ENCODE measurements around the gene TELO2. TPM values are rescaled to one million over a fixed set of nuclear protein-coding genes. Genes with fewer than 3 reads are reported as not detected.

Gene TELO2
- 57.9 TPM for polyA plus RNA-seq (2013, experiment 1 of 4)
- 57.6 TPM for polyA plus RNA-seq (2013, experiment 2 of 4)
- 43.7 TPM for polyA plus RNA-seq (2013, experiment 3 of 4)
- 44.1 TPM for polyA plus RNA-seq (2013, experiment 4 of 4)

DNA sequence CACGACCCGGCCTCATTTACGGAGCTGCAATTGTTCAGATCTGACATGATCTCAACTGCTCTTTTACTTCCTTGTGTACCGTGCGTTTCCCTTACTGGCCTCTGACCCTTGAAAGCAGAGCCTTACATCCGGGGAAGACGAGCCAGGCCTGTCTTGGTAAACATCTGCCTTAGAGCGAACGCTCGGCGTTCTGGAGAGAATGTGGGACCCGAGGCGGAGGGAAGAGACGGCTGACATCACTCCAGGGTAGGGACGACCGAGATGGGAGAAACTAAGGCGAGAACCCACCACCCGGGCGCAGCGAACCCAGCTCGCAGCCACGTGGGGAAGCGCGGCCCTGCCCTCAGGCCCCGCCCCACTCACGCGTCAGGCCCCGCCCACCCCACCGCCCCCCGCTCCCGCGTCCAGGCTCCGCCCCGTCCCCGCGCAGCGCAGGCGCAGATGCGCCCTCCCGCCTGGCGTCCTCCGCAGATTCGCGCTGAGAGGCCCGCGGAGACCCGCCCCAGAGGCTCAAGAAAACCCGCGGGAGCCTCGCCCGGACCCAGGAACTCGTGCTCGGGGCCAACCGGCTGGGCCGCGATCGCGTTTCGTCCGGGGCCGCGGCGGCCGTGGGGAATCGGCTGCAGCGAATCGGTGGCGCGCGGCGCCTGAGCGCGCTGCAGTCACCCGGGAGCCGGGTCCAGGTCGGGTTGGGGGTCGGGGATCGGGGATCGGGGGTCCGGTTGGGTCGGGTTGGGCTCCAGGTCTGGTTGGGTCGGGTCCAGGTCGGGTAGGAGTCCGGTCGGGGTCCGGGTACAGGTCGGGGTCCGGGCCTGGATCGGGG lies at the start of gene TELO2:
Gene TELO2 (plus strand): TSS at position 438 of the 823 bp plus-strand sequence. CDS start 922 bp downstream, outside the sequence.
- Histone ChIP-seq H3K9me3 (ENCODE audit: control insufficient read depth, low read length) (no peaks in the 10 kb centered on the region), H3K27me3 (ENCODE audit: control insufficient read depth, insufficient read depth, low read length, poor library complexity, severe bottlenecking) (no peaks in the 10 kb centered on the region), H3K4me3 (ENCODE audit: insufficient read depth, low read depth, low read length) (peak within 1 kb of the TSS; percentile 85), H3K4me1 (ENCODE audit: control insufficient read depth, insufficient read depth, low read length) (peaks cover 9% of the 10 kb centered on the region), H3K27ac (ENCODE audit: insufficient read depth, low read depth, low read length, poor library complexity, severe bottlenecking) (peak within 1 kb of the TSS; percentile 79), H3K36me3 (ENCODE audit: control insufficient read depth, insufficient read depth, low read length) (peaks cover 23% of the 10 kb centered on the region)
- 2% methylated on average over 89 of the region's 89 CpGs for WGBS, 2 experiments

DNA sequence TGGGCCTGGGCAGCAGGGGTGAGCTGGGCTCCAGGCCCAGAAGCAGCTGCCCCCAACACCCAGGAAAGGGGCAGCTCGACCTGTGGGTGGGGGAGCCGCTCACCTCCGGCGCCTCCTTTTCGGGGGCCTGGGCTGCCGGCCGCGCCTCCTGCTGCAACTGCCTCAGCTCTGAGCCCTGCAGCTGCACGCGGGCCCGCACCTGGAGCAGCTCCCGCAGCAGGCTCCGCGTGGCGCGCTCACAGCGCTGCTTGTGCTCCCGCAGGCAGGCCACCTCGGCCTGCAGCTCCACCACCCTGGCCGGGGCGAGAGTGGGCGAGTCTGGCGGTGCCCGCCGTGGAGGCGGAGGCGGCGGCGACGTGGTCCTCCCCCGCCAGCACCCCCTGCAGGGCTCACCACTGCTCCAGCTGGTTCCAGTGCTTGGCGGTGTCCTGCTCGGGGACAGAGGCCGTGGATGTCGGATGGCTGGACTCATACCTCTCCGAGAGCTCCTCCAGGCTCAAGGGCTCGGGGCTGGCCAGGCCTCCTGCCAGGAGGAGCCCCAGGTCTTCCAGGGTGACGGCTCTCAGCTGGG lies 49.7 kb upstream of the TELO2 start:
- H3K36me3 ChIP-seq (ENCODE audit: control insufficient read depth, insufficient read depth, low read length): no peaks in the 10 kb centered on the region
- WGBS, 2 experiments: 88% methylated on average over 38 of the region's 38 CpGs
- H3K9me3 ChIP-seq (ENCODE audit: control insufficient read depth, low read length): no peaks in the 10 kb centered on the region
- H3K27ac ChIP-seq (ENCODE audit: insufficient read depth, low read depth, low read length, poor library complexity, severe bottlenecking): peak overlapping the region; percentile 8
- H3K4me1 ChIP-seq (ENCODE audit: control insufficient read depth, insufficient read depth, low read length): no peaks in the 10 kb centered on the region
- H3K4me3 ChIP-seq (ENCODE audit: insufficient read depth, low read depth, low read length): no peak overlapping the region
- no peaks in the 10 kb centered on the region for H3K27me3 ChIP-seq (ENCODE audit: control insufficient read depth, insufficient read depth, low read length, poor library complexity, severe bottlenecking)

DNA sequence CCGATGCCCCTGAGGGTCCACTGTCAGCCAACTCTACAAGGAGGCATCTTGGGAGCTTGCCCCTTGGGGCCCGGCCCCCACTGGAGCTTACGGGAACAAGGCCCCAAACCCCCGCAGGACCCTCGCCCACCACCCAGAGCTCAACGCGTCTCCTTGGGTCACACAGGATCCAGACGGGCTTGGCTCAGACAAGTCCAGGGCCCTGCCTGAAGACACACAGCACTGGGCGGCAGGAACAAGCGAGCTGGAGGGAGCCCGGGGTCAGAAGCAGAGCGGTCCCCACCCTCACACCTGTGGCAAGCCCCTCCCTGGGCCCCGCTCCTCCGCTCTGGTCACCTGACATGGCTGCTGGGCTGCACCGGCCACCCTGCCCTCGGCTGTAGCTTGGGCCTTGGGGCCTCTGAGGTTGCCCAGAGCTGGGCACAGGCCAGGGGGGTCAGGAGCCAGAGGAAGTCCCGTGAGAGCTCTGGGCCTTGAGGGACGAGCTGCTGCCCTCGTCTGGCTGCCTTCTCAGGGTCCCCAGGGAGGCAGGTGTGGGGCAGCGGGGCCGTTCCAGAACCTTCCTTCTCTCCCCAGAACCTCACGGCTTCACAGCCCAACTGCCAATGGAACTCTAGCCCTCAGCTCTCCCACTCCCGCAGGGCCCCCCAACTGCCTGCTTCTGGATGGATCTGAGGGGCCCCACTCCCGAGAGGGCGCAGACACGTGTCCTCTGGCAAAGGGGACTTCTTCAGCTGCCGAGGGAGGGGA lies 49.0 kb upstream of the TELO2 start, which contains the start of gene CCDC154:
Gene CCDC154 (minus strand): TSS at position 577 of the 750 bp plus-strand sequence. CDS start 234 bp downstream, at position 343.
- no peaks in the 10 kb centered on the region for H3K9me3 ChIP-seq (ENCODE audit: control insufficient read depth, low read length)
- peak within 1 kb of the TSS; percentile 8 for H3K27ac ChIP-seq (ENCODE audit: insufficient read depth, low read depth, low read length, poor library complexity, severe bottlenecking)
- H3K4me1 ChIP-seq (ENCODE audit: control insufficient read depth, insufficient read depth, low read length): no peaks in the 10 kb centered on the region
- H3K36me3 ChIP-seq (ENCODE audit: control insufficient read depth, insufficient read depth, low read length): no peaks in the 10 kb centered on the region
- no peaks in the 10 kb centered on the region for H3K27me3 ChIP-seq (ENCODE audit: control insufficient read depth, insufficient read depth, low read length, poor library complexity, severe bottlenecking)
- WGBS, 2 experiments: 91% methylated on average over 27 of the region's 27 CpGs
- no peak within 1 kb of the TSS for H3K4me3 ChIP-seq (ENCODE audit: insufficient read depth, low read depth, low read length)

DNA sequence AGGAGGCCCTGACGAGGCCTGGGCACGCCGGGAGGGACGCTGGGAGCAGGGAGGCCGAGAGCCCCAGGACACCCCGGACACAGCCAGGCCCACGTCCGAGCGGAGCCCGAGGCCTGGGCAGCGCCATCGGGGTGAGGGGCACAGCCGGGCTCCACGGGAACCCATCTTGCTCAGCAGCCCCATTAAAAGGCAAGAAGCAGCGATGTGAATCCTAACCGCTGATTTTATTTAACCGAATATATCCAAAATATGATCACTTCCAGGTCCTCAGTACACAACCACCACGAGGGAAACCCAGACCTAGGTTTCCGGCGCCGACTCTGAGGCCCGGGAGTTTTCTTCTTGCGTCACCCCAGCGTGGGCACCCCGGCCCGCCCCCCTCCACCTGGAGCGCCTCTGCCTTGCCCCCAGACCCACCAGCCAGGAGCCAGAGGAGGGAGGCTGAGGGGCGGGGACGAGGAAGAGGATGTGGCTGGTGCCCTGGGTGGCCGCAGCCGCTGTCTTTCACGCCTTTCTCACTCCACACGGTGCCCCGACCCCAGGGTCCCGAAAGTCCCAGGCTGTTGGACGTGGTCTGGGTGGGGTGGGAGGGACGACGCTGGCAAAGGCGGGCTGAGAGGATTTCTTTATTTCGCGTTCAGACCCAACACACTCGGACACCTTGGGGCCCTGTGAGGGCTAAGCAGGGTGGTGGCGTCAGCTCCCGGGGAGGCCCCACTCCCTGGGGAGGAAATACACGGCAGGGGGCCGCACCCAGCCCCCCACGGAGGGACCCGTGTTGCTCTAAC lies 48.2 kb upstream of the TELO2 start:
- 94% methylated on average over 48 of the region's 48 CpGs for WGBS, 2 experiments

DNA sequence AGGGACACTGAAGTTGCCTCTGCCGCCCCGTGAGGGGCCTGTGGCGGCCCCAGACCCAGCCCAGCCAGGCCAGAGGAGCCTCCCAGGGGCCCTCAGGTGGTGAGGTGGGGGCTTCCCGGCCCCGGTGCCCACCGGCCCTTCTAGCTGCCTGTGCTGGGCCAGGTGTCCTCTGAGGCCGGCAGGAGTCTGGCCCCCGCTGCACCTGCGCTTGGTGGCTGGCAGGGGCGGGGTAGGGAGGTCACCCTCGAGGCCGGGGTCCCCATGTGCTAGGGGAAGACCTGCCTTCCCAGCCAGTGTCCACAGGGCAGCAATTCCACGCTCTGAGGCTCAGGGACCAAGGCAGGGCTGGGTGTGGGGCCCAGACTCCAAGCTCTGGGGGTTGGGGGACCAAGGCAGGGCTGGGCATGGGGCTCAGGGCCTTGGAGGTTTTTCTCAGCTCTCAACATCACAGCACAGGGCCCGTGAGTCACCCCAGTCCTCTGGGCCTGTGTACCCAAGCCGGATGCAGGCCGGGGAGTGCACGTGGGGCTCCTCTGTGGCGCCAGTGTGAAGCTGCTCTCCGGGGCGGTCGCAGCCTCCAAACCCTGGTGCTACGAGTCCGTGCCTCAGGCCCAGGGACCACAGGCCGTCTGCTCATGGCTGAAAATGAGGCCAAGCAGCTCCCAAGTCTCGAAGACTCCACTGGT lies 47.5 kb upstream of the TELO2 start:
- WGBS, 2 experiments: 94% methylated on average over 25 of the region's 25 CpGs
- Histone ChIP-seq H3K4me1 (ENCODE audit: control insufficient read depth, insufficient read depth, low read length) (no peaks in the 10 kb centered on the region), H3K36me3 (ENCODE audit: control insufficient read depth, insufficient read depth, low read length) (peaks cover 3% of the 10 kb centered on the region), H3K27me3 (ENCODE audit: control insufficient read depth, insufficient read depth, low read length, poor library complexity, severe bottlenecking) (no peaks in the 10 kb centered on the region), H3K4me3 (ENCODE audit: insufficient read depth, low read depth, low read length) (no peak overlapping the region), H3K27ac (ENCODE audit: insufficient read depth, low read depth, low read length, poor library complexity, severe bottlenecking) (no peak overlapping the region), H3K9me3 (ENCODE audit: control insufficient read depth, low read length) (no peaks in the 10 kb centered on the region)

More for the DNA sequence above, 48.2 kb upstream of the TELO2 start:
- no peak overlapping the region for H3K27ac ChIP-seq (ENCODE audit: insufficient read depth, low read depth, low read length, poor library complexity, severe bottlenecking)
- H3K36me3 ChIP-seq (ENCODE audit: control insufficient read depth, insufficient read depth, low read length): peaks cover 3% of the 10 kb centered on the region
- no peaks in the 10 kb centered on the region for H3K9me3 ChIP-seq (ENCODE audit: control insufficient read depth, low read length)
- H3K4me3 ChIP-seq (ENCODE audit: insufficient read depth, low read depth, low read length): no peak overlapping the region
- H3K27me3 ChIP-seq (ENCODE audit: control insufficient read depth, insufficient read depth, low read length, poor library complexity, severe bottlenecking): no peaks in the 10 kb centered on the region
- H3K4me1 ChIP-seq (ENCODE audit: control insufficient read depth, insufficient read depth, low read length): no peaks in the 10 kb centered on the region

DNA sequence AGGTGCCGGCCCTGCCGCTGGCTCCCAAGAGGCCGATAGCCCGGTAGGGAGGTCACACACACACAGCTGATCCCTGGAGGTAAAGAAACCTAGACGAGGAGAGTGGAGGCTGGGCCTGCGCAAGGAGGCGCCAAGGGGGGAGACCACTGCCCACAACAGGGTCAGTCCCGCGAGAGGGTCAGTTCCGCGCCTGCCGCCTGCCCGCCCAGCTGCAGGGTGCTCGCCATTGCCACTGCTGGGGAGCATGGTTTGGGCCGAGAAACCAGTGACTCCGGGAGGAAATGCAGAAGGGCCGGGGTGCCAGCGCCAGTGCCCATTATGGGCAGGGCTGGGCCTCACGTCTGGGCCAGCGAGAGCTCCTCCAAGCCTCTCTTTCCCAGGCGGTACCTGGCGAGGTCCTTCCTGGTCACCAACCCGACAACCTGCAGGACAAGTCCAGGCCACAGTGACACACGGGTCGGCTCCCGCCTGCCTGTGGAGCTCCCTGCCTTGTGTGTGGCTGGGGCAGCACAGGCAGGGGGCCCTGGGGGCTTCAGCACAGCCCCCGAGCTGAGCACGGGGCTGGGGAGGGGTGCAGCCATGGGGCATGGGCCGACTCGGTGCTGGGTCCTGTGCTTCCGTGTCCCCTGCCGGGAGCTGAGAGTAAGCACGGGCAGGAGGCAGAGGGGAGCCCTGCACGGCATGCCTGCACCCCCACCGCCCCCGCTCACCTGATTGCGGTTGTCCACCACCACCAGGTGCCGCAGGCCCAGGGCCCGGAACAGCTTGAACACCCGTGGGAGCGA lies 46.7 kb upstream of the TELO2 start:
- peaks cover 8% of the 10 kb centered on the region for H3K36me3 ChIP-seq (ENCODE audit: control insufficient read depth, insufficient read depth, low read length)
- H3K27me3 ChIP-seq (ENCODE audit: control insufficient read depth, insufficient read depth, low read length, poor library complexity, severe bottlenecking): no peaks in the 10 kb centered on the region
- no peak overlapping the region for H3K4me3 ChIP-seq (ENCODE audit: insufficient read depth, low read depth, low read length)
- no peak overlapping the region for H3K27ac ChIP-seq (ENCODE audit: insufficient read depth, low read depth, low read length, poor library complexity, severe bottlenecking)
- 95 to 97% methylated on average over 41 of the region's 41 CpGs for WGBS, 2 experiments
- no peaks in the 10 kb centered on the region for H3K4me1 ChIP-seq (ENCODE audit: control insufficient read depth, insufficient read depth, low read length)
- H3K9me3 ChIP-seq (ENCODE audit: control insufficient read depth, low read length): no peaks in the 10 kb centered on the region

DNA sequence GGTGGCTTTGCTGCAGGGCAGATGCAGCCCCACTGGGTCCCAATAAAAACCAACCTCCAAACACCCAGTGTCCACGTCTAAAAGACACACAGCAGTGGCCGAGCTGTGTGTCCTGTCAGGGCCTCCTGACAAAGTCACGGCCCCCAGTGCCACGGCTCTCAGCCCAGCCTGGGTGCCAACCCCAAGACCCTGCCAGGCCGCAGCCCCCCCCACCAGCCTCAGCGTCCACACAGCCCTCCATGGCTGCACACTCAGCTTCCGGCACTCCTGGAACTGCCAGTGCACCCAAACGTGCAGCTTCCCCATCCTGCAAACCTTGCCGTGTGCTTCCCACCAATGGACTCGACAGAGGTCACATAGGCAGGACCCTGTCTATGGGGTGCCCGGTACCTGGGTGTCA lies 45.2 kb upstream of the TELO2 start:
- Histone ChIP-seq H3K4me3 (ENCODE audit: insufficient read depth, low read depth, low read length) (no peak overlapping the region), H3K36me3 (ENCODE audit: control insufficient read depth, insufficient read depth, low read length) (peaks cover 10% of the 10 kb centered on the region), H3K27ac (ENCODE audit: insufficient read depth, low read depth, low read length, poor library complexity, severe bottlenecking) (no peak overlapping the region), H3K27me3 (ENCODE audit: control insufficient read depth, insufficient read depth, low read length, poor library complexity, severe bottlenecking) (no peaks in the 10 kb centered on the region), H3K9me3 (ENCODE audit: control insufficient read depth, low read length) (no peaks in the 10 kb centered on the region), H3K4me1 (ENCODE audit: control insufficient read depth, insufficient read depth, low read length) (no peaks in the 10 kb centered on the region)
- 93 to 96% methylated on average over 11 of the region's 11 CpGs for WGBS, 2 experiments

DNA sequence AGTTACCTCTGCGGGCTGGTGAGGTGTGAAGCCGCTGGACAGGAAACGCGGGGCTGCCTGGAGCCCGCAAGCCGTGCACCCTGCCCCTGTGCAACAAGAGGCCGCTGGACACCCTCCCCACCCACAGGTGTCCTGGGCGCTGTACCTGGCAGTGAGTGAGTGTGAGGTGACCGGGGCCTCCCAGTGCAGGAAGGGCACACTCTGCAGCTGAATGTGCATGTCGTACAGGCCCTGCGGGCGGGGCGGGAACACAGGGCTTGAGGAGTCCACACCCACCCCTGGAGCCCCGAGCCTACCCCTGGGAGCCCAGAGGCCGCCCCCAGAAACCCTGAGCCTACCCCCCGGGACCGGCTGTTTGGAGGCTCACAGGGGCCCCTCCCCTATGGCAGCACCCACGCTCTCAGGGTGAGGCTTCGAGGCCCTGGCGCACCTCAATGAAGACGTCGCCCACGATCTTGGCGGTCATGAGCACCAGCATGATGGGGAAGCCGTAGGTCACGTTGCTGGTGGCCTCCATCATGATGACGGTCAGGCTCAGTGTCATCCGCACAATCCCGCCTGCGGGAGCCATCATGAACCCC lies 44.5 kb upstream of the TELO2 start:
- no peaks in the 10 kb centered on the region for H3K9me3 ChIP-seq (ENCODE audit: control insufficient read depth, low read length)
- H3K36me3 ChIP-seq (ENCODE audit: control insufficient read depth, insufficient read depth, low read length): peaks cover 10% of the 10 kb centered on the region
- H3K4me3 ChIP-seq (ENCODE audit: insufficient read depth, low read depth, low read length): no peak overlapping the region
- 92 to 93% methylated on average over 30 of the region's 30 CpGs for WGBS, 2 experiments
- H3K27me3 ChIP-seq (ENCODE audit: control insufficient read depth, insufficient read depth, low read length, poor library complexity, severe bottlenecking): no peaks in the 10 kb centered on the region
- H3K4me1 ChIP-seq (ENCODE audit: control insufficient read depth, insufficient read depth, low read length): no peaks in the 10 kb centered on the region
- H3K27ac ChIP-seq (ENCODE audit: insufficient read depth, low read depth, low read length, poor library complexity, severe bottlenecking): no peak overlapping the region
